Loucy (cell line): ENCODE data around the gene DNAH9.

Experiments
- H2AFZ ChIP-seq: fragments of 200-600 bp; sonication (generic); 2 replicates; pipeline ENCODE4 v1.6.0; 2016; ENCODE audit warnings: antibody characterized with exemption, mild to moderate bottlenecking, low read length, moderate library complexity
- H3F3A ChIP-seq: fragments of 200-600 bp; 2 replicates; pipeline ENCODE4 v1.6.0; 2016; ENCODE audit warnings: antibody characterized with exemption, low read depth, mild to moderate bottlenecking
- H3K27me3 ChIP-seq: fragments of 200-600 bp; sonication (generic); 2 replicates; pipeline ENCODE4 v1.6.1; 2014; ENCODE audit warnings: low read length, mild to moderate bottlenecking; ENCODE audit not compliant: insufficient read depth, poor library complexity, severe bottlenecking
- H3K36me3 ChIP-seq: fragments of 200-600 bp; sonication (generic); 2 replicates; pipeline ENCODE4 v1.6.1; 2016; ENCODE audit warnings: low read length; ENCODE audit not compliant: insufficient read depth
- H3K4me1 ChIP-seq: fragments of 200-600 bp; sonication (generic); 2 replicates; pipeline ENCODE4 v1.5.1; 2014; ENCODE audit warnings: low read length, mild to moderate bottlenecking; ENCODE audit not compliant: insufficient read depth, poor library complexity, severe bottlenecking
- H3K4me2 ChIP-seq: fragments of 200-600 bp; sonication (generic); 2 replicates; pipeline ENCODE4 v1.6.0; 2014; ENCODE audit warnings: antibody characterized with exemption, low read length, low read depth, mild to moderate bottlenecking; ENCODE audit not compliant: poor library complexity, severe bottlenecking
- H3K4me3 ChIP-seq: fragments of 200-600 bp; sonication (generic); 2 replicates; pipeline ENCODE4 v1.5.1; 2014; ENCODE audit warnings: low read length, mild to moderate bottlenecking, mixed read lengths; ENCODE audit not compliant: poor library complexity, severe bottlenecking
- H3K79me2 ChIP-seq: fragments of 200-600 bp; sonication (generic); 2 replicates; pipeline ENCODE4 v1.6.1; 2014; ENCODE audit warnings: low read length; ENCODE audit not compliant: insufficient read depth
- H3K9ac ChIP-seq: fragments of 200-600 bp; sonication (generic); 2 replicates; pipeline ENCODE4 v1.6.0; 2014; ENCODE audit warnings: mild to moderate bottlenecking, low read depth, low read length, moderate library complexity; ENCODE audit not compliant: poor library complexity, severe bottlenecking
- H3K9me2 ChIP-seq: fragments of 200-600 bp; sonication (generic); replicated peaks from 2 replicates; pipeline ENCODE4 v1.6.1; 2016; ENCODE audit warnings: low read depth, low read length, mixed read lengths
- H3K9me3 ChIP-seq: fragments of 200-600 bp; sonication (generic); 2 replicates; pipeline ENCODE4 v1.6.1; 2014; ENCODE audit warnings: mild to moderate bottlenecking, antibody characterized with exemption, low read length, low read depth; ENCODE audit not compliant: insufficient read depth
- H4K20me1 ChIP-seq: fragments of 200-600 bp; sonication (generic); 2 replicates; pipeline ENCODE4 v1.6.0; 2014; ENCODE audit warnings: antibody characterized with exemption, low read length, mild to moderate bottlenecking; ENCODE audit not compliant: insufficient read depth, poor library complexity, severe bottlenecking
- EZH2phosphoT487 ChIP-seq: fragments of 200-600 bp; IDR thresholded peaks from 2 replicates; pipeline ENCODE4 v1.6.1; 2018; ENCODE audit warnings: antibody characterized with exemption, mild to moderate bottlenecking, moderate library complexity, borderline replicate concordance
- TF ChIP-seq, protein P1 (sequence below): fragments of 200-600 bp; sonication (generic); conservative IDR thresholded peaks from 2 replicates; pipeline ENCODE4 v1.5.1; 2014; ENCODE audit warnings: mild to moderate bottlenecking, antibody characterized with exemption, low read length

The DNAH9 gene

DNA sequence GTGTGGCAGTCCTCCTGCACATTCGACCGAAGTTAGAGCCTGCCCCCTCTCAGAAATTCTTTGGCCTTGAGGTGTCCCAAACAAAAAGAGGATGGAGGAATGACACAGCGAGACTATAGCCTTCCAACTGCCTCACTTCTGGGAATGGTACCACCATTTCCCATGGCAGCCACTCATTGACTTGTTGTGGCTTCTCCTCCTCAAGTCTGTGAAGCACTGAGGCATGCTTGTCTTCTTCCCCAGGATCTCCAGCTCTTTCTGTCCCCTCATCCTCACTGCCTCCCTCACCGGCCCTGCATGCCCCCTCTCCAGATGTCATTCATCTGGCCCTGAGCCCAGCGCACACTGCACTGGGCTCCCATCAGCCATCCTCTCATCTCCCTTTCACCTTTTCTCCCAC lies 43.7 kb upstream of the DNAH9 start:
- H2AFZ ChIP-seq, result no peak overlapping the region
- H3K4me2 ChIP-seq, result no peak overlapping the region
- H3K79me2 ChIP-seq, result no peaks in the 10 kb centered on the region
- no peak overlapping the region for H3K4me3 ChIP-seq
- TF ChIP-seq, protein P1, sequence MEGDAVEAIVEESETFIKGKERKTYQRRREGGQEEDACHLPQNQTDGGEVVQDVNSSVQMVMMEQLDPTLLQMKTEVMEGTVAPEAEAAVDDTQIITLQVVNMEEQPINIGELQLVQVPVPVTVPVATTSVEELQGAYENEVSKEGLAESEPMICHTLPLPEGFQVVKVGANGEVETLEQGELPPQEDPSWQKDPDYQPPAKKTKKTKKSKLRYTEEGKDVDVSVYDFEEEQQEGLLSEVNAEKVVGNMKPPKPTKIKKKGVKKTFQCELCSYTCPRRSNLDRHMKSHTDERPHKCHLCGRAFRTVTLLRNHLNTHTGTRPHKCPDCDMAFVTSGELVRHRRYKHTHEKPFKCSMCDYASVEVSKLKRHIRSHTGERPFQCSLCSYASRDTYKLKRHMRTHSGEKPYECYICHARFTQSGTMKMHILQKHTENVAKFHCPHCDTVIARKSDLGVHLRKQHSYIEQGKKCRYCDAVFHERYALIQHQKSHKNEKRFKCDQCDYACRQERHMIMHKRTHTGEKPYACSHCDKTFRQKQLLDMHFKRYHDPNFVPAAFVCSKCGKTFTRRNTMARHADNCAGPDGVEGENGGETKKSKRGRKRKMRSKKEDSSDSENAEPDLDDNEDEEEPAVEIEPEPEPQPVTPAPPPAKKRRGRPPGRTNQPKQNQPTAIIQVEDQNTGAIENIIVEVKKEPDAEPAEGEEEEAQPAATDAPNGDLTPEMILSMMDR, result no peak
- no peak for TF ChIP-seq EZH2phosphoT487
- H3K9me3 ChIP-seq, result peaks cover 9% of the 10 kb centered on the region; the same call in 1 of the 2 replicates
- H4K20me1 ChIP-seq, result no peaks in the 10 kb centered on the region
- no peaks in the 10 kb centered on the region for H3K36me3 ChIP-seq
- no peaks in the 10 kb centered on the region for H3K4me1 ChIP-seq
- no peaks in the 10 kb centered on the region for H3F3A ChIP-seq
- H3K9ac ChIP-seq, result no peak overlapping the region
- no peaks in the 10 kb centered on the region for H3K27me3 ChIP-seq
- no peaks in the 10 kb centered on the region for H3K9me2 ChIP-seq

GRCh38 chr17:11555530-11555929 lies 42.7 kb upstream of the DNAH9 start:
- Histone ChIP-seq H3F3A (no peaks in the 10 kb centered on the region), H3K9me3 (peaks cover 9% of the 10 kb centered on the region; the same call in 1 of the 2 replicates), H3K4me1 (no peaks in the 10 kb centered on the region), H3K4me2 (no peak overlapping the region), H3K9me2 (no peaks in the 10 kb centered on the region), H4K20me1 (no peaks in the 10 kb centered on the region), H3K27me3 (no peaks in the 10 kb centered on the region), H2AFZ (no peak overlapping the region), H3K9ac (no peak overlapping the region), H3K36me3 (no peaks in the 10 kb centered on the region), H3K79me2 (no peaks in the 10 kb centered on the region), H3K4me3 (no peak overlapping the region)
- TF ChIP-seq, protein P1, result no peak

DNA sequence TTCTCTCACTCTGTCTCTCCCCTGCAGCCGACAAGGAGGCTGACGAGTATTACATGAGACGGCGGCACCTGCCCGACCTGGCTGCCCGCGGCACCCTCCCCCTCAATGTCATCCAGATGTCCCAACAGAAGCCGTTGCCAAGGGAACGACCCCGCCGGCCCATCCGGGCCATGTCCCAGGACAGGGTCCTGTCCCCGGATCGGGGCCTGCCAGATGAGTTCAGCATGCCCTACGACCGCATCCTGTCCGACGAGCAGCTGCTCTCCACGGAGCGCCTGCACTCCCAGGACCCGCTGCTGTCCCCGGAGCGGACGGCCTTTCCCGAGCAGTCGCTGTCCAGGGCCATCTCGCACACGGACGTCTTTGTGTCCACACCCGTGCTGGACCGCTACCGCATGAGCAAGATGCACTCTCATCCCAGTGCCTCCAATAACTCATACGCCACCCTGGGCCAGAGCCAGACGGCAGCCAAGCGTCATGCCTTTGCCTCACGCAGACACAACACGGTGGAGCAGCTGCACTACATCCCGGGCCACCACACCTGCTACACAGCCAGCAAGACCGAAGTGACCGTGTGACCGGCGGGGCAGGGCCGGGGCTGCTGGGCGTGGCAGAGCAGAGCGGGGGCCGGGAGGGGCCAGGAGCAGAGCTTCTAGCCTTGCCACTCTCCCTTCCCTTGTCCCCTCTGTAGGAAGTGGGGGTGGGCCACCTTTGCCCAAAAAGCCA lies 40.4 kb upstream of the DNAH9 start:
- Histone ChIP-seq H3K36me3 (no peaks in the 10 kb centered on the region), H4K20me1 (no peaks in the 10 kb centered on the region), H3K4me2 (no peak overlapping the region), H3K9ac (no peak overlapping the region), H3K79me2 (no peaks in the 10 kb centered on the region), H3F3A (no peaks in the 10 kb centered on the region), H2AFZ (no peak overlapping the region), H3K4me3 (no peak overlapping the region), H3K9me2 (no peaks in the 10 kb centered on the region), H3K4me1 (no peaks in the 10 kb centered on the region), H3K27me3 (no peaks in the 10 kb centered on the region), H3K9me3 (peaks cover 3% of the 10 kb centered on the region; the same call in 1 of the 2 replicates)
- TF ChIP-seq EZH2phosphoT487, result no peak
- TF ChIP-seq, protein P1, result no peak
